ENCODE results near the gene MOK. TPM values are rescaled to one million over a fixed set of nuclear protein-coding genes. Genes with fewer than 3 reads are reported as not detected.

The MOK gene
- total RNA-seq, 1 donor = 40.6 TPM

DNA sequence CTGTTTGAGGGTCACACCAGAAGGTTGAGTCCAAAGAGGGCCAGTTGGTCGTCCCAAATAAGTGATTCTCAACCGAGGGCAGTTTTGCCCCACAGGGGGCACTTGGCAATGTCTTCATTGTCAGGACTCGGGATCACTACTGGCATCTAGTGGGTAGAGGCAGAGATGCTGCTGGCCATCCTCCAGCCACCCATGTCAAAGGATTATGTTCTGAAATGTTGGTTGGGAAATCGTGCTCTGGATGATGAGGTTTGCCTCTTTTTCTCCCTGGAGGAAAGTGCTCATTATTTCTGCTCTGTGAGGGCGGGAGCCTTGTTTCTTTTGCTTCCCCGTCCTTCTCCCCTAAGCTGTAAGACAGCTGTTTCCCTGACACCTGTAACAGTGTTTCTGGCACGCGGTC is 18.1 kb upstream of the MOK start:
- DNase-seq (ENCODE audit: low read depth) = peak; percentile 88
- TF ChIP-seq, protein P1, sequence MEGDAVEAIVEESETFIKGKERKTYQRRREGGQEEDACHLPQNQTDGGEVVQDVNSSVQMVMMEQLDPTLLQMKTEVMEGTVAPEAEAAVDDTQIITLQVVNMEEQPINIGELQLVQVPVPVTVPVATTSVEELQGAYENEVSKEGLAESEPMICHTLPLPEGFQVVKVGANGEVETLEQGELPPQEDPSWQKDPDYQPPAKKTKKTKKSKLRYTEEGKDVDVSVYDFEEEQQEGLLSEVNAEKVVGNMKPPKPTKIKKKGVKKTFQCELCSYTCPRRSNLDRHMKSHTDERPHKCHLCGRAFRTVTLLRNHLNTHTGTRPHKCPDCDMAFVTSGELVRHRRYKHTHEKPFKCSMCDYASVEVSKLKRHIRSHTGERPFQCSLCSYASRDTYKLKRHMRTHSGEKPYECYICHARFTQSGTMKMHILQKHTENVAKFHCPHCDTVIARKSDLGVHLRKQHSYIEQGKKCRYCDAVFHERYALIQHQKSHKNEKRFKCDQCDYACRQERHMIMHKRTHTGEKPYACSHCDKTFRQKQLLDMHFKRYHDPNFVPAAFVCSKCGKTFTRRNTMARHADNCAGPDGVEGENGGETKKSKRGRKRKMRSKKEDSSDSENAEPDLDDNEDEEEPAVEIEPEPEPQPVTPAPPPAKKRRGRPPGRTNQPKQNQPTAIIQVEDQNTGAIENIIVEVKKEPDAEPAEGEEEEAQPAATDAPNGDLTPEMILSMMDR (IDR thresholded peaks at IDR 0.05; ENCODE audit: insufficient read depth, low read length) = peak; percentile 74
- no peak overlapping the region for H3K4me3 ChIP-seq (ENCODE audit: low read depth, low read length)

DNA sequence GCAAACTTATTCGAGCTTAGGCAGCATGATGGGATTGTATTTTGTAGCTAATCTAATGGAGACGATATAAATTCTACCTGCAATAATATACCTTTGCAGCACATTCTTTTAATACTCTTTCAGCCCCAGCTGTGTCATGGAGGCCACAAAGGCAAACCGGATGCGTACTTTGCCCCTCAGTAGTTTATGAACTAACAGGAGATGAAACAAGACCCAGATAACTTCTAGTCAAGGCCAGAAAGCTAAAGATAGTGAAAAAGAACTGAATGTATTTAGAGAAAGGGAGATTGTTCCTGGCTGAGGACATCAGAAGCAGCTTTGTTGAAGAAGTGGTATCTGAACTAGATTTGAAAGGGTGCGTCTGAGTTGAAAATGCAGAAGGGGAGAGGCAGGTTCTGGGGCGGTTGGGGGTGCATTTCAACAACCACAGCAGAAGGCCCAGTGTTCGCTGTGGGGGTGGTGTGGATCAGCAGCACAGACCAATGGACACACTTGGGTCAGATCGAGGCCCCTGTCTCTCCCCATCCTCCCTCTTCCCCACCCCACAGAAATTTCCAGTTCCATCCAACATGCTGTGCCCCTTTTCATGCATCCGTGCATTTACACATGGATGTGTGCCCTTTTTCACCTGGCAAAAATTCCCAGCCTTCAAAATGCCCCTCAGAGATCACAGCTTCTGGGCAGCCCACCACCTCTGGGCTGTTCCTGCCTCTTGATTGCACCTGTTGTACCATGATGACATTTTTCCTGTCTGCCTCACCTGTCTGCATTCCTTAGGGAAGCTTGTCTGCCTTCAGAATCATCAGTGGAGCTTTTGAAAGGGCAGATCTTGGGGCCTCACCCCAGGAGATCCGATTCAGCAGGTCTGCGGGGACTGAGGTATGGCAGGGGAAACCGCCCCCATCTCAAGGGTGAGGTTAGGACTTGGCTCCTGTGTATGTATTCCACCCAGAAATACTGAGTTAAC is 16.8 kb upstream of the MOK start:
- no peak overlapping the region for H3K4me3 ChIP-seq (ENCODE audit: low read depth, low read length)
- TF ChIP-seq, protein P1 (IDR thresholded peaks at IDR 0.05; ENCODE audit: insufficient read depth, low read length) = no peak

DNA sequence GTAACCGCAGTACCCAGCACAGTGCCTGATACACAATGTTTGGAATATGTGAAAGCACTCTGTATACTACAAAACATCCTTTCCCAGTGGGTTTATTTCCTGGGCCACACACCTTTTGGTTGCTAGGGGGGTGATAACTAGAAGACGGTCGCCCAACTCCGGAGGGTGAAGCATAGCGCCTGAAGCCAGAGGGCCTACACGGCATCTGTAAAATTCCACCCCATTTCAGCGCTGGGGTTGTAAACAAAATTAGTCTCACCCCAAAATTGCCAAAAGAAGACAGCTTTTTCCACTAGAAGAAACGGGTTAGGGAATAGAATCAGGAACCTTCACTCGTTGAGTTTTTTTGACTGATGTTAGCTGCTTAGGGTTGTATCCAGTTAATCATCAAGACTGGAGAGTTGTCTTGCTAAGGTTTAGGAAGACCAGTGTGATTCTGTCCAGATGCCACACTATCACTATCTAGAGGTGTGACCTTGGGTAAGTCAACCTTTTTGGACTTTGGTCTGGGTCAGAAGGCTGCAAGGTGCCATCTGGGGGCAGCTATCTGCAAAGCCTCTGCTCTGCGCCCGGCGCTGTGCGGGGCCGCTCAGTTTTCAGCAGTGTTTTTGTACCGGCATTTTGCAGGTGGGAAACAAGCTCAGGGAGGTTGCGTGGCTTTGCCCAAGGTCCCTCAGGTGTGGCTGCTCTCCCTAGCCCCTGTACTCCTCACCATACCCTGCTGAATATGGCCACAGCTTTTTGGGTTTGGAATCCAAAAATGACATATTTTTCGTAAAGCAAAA is 15.9 kb upstream of the MOK start:
- DNase-seq (ENCODE audit: low read depth) = no peak

More for the DNA sequence above, 16.8 kb upstream of the MOK start:
- DNase-seq (ENCODE audit: low read depth) = no peak

DNA sequence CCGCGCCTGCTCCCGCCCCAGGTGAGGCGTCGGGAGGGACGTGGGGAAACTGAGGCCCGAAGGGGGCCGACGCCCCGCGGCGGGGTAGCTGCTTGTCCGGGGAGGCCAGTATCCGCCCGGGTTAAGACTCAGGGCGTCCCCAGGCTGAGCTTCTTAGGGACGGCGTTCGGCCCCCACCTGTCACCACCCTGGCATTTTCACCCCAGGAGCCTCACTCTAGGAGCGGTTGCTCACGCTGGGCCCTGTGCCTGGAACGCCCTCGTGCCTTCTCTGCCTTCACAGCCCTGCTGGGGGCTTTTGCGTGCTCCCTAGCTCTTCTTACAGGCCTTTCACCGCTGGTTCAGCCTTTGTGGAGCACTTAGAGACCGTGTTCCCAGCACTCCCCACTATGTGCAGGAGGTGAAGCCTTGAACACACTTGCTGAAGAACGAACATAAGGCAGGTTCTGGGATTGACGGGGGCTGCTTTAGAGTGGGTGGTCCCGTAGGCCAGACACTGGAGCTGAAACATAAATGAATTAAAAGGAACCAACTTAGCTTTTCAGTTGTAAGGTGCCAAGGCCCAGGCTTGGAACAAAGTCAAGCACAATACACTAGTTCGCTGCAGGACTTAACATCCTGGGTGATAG is 15.2 kb upstream of the MOK start:
- TF ChIP-seq, protein P1 (IDR thresholded peaks at IDR 0.05; ENCODE audit: insufficient read depth, low read length) = no peak
- H3K4me3 ChIP-seq (ENCODE audit: low read depth, low read length) = peak overlapping the region; percentile 84
- peak; percentile 58 for DNase-seq (ENCODE audit: low read depth)

More for the DNA sequence above, 15.9 kb upstream of the MOK start:
- H3K4me3 ChIP-seq (ENCODE audit: low read depth, low read length) = peak overlapping the region; percentile 84
- TF ChIP-seq, protein P1 (IDR thresholded peaks at IDR 0.05; ENCODE audit: insufficient read depth, low read length) = no peak

DNA sequence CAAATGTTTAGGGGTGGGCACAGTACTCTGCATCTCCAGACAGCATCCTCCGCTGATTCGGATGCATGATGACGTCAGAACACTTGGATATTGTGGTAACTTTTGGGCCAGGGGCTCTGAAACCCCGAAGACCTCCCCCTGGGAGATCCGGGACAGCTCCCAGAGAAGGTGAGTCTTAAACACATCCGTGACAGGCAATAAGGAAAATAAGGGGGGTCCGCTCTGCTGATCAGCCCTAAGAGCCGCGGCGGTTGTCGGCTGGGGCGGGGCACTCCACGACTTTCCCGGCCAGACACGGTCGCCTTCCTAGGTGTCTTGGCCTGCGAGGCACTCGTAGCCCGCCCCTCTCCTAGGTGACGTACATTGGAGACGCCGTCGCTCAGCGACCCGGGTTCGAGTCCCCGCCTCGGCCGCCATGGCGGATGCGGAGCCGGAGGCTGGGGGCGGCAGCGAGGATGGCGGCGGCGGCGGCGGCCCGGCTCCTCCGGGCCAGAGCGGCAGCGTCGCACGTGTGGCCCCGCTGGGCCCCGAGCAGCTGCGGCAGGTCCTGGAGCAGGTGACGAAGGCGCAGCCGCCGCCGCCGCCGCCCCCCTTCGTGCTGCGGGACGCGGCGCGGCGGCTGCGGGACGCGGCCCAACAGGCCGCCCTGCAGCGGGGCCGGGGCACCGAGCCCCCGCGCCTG is 14.5 kb upstream of the MOK start, which contains the start of gene ZNF839:
ZNF839 (plus strand) TSS at position 396 of the 682 bp plus-strand sequence; CDS start at position 416, 20 bp downstream.
- H3K4me3 ChIP-seq (ENCODE audit: low read depth, low read length) = peak within 1 kb of the TSS; percentile 84
- TF ChIP-seq, protein P1 (IDR thresholded peaks at IDR 0.05; ENCODE audit: insufficient read depth, low read length) = no peak
- DNase-seq (ENCODE audit: low read depth) = peak; percentile 88
